HFF-Myc (cell line): ENCODE data around the gene TMED6.
"Not testable (repeated sequence)": the region's sequence is repeated elsewhere in the genome, so short reads cannot be mapped to it uniquely, and the experiment has no call there.

Source experiments
- DNase-seq: peaks from one replicate; pipeline ENCODE4 v3.0.0-alpha.2; 2011; ENCODE audit warnings: low read depth; ENCODE audit errors: extremely low read depth
- H3K4me3 ChIP-seq: replicated peaks from 2 replicates; pipeline ENCODE4 v1.5.1; 2011; ENCODE audit warnings: low read depth, mild to moderate bottlenecking, control low read depth, low read length
- TF ChIP-seq, protein P1 (sequence below): IDR thresholded peaks from 2 replicates; pipeline ENCODE4 v1.5.1; 2012; ENCODE audit warnings: mild to moderate bottlenecking, low read depth, low read length, control low read depth; ENCODE audit errors: missing control alignments

The TMED6 gene

DNA sequence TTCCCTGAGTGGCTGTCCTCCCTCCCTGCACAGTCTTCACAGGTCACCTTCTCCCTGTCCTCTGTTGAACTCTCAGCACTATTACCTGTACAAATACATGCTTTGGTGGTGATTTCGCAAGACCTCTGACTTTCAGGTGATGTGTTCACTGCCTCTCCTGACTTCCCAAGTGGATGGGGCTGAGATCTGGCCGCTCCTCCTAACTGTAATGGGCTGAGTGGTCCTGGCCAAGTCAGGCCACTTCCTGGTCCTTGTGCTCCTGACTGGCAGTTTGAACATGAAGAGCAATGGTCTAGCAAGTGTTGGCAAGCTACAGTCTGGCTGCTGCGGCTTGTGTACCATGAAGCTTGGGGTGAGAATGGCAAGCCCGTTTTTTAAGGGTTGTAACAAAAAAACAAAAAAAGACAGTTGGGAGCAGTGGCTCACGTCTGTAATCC is 11.7 kb upstream of the TMED6 start:
- no peak overlapping the region for H3K4me3 ChIP-seq
- TF ChIP-seq, protein P1, sequence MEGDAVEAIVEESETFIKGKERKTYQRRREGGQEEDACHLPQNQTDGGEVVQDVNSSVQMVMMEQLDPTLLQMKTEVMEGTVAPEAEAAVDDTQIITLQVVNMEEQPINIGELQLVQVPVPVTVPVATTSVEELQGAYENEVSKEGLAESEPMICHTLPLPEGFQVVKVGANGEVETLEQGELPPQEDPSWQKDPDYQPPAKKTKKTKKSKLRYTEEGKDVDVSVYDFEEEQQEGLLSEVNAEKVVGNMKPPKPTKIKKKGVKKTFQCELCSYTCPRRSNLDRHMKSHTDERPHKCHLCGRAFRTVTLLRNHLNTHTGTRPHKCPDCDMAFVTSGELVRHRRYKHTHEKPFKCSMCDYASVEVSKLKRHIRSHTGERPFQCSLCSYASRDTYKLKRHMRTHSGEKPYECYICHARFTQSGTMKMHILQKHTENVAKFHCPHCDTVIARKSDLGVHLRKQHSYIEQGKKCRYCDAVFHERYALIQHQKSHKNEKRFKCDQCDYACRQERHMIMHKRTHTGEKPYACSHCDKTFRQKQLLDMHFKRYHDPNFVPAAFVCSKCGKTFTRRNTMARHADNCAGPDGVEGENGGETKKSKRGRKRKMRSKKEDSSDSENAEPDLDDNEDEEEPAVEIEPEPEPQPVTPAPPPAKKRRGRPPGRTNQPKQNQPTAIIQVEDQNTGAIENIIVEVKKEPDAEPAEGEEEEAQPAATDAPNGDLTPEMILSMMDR = no peak
- DNase-seq = no peak

DNA sequence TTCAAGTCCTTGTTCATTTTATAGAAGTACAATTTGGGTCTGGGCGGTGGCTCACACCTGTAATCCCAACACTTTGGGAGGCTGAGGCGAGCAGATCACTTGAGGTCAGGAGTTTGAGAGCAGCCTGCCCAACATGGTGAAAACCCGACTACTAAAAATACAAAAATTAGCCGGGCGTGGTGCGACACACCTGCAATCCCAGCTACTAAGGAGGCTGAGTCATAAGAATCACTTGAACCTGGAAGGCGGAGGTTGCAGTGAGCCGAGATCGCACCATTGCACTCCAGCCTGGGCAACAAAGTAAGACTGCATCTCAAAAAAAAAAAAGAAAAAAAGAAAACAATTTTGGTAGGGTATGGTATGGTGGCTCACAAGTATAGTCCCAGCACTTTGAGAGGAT is 8.5 kb upstream of the TMED6 start:
- H3K4me3 ChIP-seq, DNase-seq: not testable (repeated sequence)

DNA sequence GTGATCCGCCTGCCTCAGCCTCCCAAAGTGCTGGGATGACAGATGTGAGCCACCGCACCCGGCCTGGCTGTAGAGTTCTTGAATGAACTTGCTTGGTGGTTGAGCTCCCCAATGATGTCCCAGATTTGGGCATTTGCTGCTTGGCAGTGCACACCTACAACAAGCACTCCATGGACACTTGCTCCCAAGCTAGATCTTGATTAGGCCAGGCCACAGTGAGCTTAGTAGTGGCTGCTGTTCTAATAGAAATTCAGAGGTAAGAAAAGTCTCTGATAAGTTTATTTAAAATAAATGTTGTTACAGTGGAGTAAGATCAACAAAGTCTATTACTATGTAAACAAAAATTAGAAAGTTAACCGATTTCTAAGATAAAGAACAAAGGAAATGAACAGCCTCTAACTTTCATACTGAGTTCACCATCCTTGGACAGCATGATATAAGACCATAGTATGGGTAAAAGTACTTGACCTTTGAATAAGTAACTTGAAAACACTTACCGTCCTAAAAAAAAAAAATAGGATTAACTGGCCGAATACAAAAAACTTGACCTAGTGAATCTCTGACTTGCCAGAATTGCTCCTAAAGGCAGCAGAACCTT is 951 bp downstream of the TMED6 start:
- H3K4me3 ChIP-seq = no peak overlapping the region
- TF ChIP-seq, protein P1 = no peak

DNA sequence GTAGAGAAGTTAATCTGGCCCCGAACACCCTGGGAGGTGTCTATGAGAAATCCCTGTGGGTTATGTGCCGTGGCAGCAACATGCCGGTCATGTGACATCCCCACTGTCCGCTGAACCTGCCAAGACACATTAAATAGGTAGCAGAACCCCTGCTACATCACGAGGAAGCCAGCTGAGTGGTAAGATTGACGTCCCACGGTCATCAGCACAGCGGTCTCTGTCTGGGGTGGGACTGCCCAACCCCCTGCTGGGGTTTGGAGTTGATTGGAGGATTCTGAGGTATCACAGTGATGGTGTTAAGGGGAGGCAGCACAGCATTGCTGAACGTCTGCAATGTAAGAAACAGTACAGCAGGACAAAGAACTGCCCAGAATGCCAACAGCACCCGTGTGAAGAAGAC is 2.0 kb downstream of the TMED6 start:
- H3K4me3 ChIP-seq = no peak overlapping the region
- no peak for DNase-seq
- TF ChIP-seq, protein P1 = no peak

More for the DNA sequence above, 951 bp downstream of the TMED6 start:
- DNase-seq = no peak

DNA sequence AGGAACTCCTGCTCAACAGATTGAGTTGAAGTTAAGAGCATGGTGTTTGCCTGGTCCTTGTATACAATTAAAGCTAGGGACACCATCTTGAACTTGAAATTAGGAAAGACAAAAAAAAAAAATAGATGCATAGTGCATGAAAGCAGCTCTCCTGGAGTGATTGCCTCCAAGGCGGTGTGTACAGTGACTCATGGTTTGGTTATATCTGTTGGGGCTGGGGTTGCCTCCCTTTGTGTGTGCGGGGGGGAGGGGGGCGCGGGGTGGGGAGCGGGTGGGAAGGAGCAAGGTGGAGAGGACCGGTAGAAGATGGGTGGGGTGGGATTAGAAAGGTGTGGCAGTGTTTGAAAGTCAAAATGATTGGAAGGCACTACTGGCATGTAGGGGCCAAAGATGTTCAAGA is 3.4 kb downstream of the TMED6 start:
- no peak for DNase-seq
- no peak overlapping the region for H3K4me3 ChIP-seq
- TF ChIP-seq, protein P1 = no peak

DNA sequence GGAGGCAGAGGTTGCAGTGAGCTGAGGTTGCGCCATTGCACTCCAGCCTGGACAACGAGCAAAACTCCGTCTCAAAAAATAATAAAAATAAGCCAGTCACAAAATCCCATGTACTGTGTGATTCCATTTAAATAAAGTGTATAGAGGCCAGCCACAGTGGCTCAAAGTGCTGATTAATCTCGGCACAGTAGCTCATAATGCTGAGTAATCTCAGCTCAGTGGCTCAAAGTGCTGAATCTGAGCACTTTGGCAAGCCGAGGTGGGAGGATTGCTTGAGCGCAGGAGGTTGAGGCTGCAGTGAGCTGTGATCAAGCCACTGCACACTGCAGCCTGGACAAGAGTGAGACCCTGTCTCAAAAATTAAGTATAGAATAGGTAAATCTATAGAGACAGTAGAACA is 4.9 kb downstream of the TMED6 start:
- H3K4me3 ChIP-seq = no peak overlapping the region
- TF ChIP-seq, protein P1 = no peak
- DNase-seq = no peak

DNA sequence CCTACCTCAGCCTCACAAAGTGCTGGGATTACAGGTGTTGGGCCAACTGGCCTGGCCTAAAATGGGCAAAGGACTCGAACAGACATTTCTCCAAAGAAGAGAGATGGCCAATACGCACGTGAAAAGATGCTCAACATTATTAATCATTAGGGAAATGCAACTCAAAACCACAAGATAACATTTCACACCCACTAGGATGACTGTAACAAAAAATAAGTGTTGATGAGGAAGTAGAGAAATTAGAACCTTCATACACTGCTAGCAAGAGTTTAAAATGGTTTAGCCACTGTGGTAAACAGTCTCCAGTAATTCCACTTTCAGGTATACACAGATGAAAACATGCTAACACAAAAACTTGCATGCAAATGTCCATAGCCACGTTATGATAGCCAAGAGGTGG is 5.7 kb downstream of the TMED6 start:
- no peak for DNase-seq
- H3K4me3 ChIP-seq = no peak overlapping the region
- TF ChIP-seq, protein P1 = no peak
